Endodermal cell (in vitro differentiated cells): Measurements from ENCODE around the gene TLE5. TPM values are rescaled to one million over a fixed set of nuclear protein-coding genes. Genes with fewer than 3 reads are reported as not detected.

Source experiments
- DNase-seq: peaks from one replicate; pipeline ENCODE4 v3.0.0-alpha.2; 2017
- H3K27ac ChIP-seq: 2 replicates; pipeline ENCODE4 v1.5.1; 2013; ENCODE audit warnings: mild to moderate bottlenecking, low read depth, low read length, moderate library complexity
- H3K27me3 ChIP-seq: 2 replicates; pipeline ENCODE4 v1.6.1; 2013; ENCODE audit warnings: mild to moderate bottlenecking, low read length, moderate library complexity; ENCODE audit not compliant: insufficient read depth, control insufficient read depth, poor library complexity, severe bottlenecking
- H3K36me3 ChIP-seq: 2 replicates; pipeline ENCODE4 v1.7.0; 2013; ENCODE audit warnings: mild to moderate bottlenecking, low read length, moderate library complexity; ENCODE audit not compliant: control insufficient read depth, insufficient read depth
- H3K4me1 ChIP-seq: one replicate; pipeline ENCODE4 v1.7.0; 2013; ENCODE audit warnings: low read length; ENCODE audit not compliant: control insufficient read depth, insufficient read depth
- H3K4me3 ChIP-seq: 2 replicates; pipeline ENCODE4 v1.5.1; 2013; ENCODE audit warnings: mild to moderate bottlenecking, low read length, moderate library complexity
- H3K9ac ChIP-seq: 2 replicates; pipeline ENCODE4 v1.6.1; 2013; ENCODE audit warnings: mild to moderate bottlenecking, low read length, moderate library complexity; ENCODE audit not compliant: poor library complexity, severe bottlenecking; ENCODE audit errors: extremely low read depth
- H3K9me3 ChIP-seq: 2 replicates; pipeline ENCODE4 v1.6.1; 2013; ENCODE audit warnings: mild to moderate bottlenecking, low read length, moderate library complexity; ENCODE audit not compliant: control insufficient read depth
- H3K27ac Mint-ChIP-seq: 2 replicates; pipeline ENCODE4 v1.8.0; 2020; ENCODE audit warnings: mixed read lengths
- H3K27me3 Mint-ChIP-seq: 2 replicates; pipeline ENCODE4 v1.8.0; 2021; ENCODE audit warnings: mild to moderate bottlenecking, mixed read lengths; ENCODE audit not compliant: insufficient read depth
- H3K36me3 Mint-ChIP-seq: 2 replicates; pipeline ENCODE4 v1.8.0; 2020; ENCODE audit warnings: low read depth, mixed read lengths
- H3K4me1 Mint-ChIP-seq: 2 replicates; pipeline ENCODE4 v1.8.0; 2020; ENCODE audit warnings: mixed read lengths
- H3K4me3 Mint-ChIP-seq: 2 replicates; pipeline ENCODE4 v1.8.0; 2020; ENCODE audit warnings: mild to moderate bottlenecking, moderate library complexity, mixed read lengths
- H3K9me3 Mint-ChIP-seq: 2 replicates; pipeline ENCODE4 v1.8.0; 2020; ENCODE audit warnings: mild to moderate bottlenecking, mixed read lengths
- CTCF ChIP-seq: fragments of 200-600 bp; sonication (generic); conservative IDR thresholded peaks from 2 replicates; pipeline ENCODE4 v1.5.0; 2021; ENCODE audit warnings: antibody characterized with exemption, mild to moderate bottlenecking
- WGBS, 2 experiments: methylation state at CpG; one replicate each; pipeline versions ENCODE4 v1.1.5 to v1.1.7; 2013; ENCODE audit warnings: missing lambda C conversion rate in 2 of 2, mixed read lengths in 1 of 2; ENCODE audit not compliant: insufficient coverage in 1 of 2, insufficient read length in 1 of 2; 5-methylcytosine and 5-hydroxymethylcytosine counted together
- total RNA-seq, 2 donors: library from RNA; stranded (reverse); fragmentation: NEBNext Ultra II Directional in 1 of 2; extraction: Animal tissue kit (Norgen Biotek cat#: 25700) in 1 of 2; gene quantifications; 2 replicates in 1 of 2; 3 replicates in 1 of 2; pipeline ENCODE4 v1.2.1, GENCODE V29; 2021

The TLE5 gene
- total RNA-seq, 2 donors from 2014 or later, result 488 to 575 TPM

- no peak for TF ChIP-seq CTCF
- Histone ChIP-seq H3K27ac (peak overlapping the region; percentile 6), H3K4me1 (no peaks in the 10 kb centered on the region), H3K9ac (peak overlapping the region; percentile 85), H3K36me3 (no peaks in the 10 kb centered on the region), H3K9me3 (no peaks in the 10 kb centered on the region), H3K27me3 (peaks cover 11% of the 10 kb centered on the region), H3K4me3 (peak overlapping the region; percentile 85)
- peaks cover 26% of the 10 kb centered on the region for H3K4me1 Mint-ChIP-seq
- H3K4me3 Mint-ChIP-seq, result peak overlapping the region; percentile 66
- peaks cover 52% of the 10 kb centered on the region for H3K27me3 Mint-ChIP-seq
- WGBS, 2 experiments, result 11 to 12% methylated on average over 6 to 23 of the region's 28 CpGs
- no peaks in the 10 kb centered on the region for H3K36me3 Mint-ChIP-seq
- no peaks in the 10 kb centered on the region for H3K9me3 Mint-ChIP-seq
- no peak for DNase-seq
- peak overlapping the region; percentile 98 for H3K27ac Mint-ChIP-seq
Measured at GRCh38 chr19:3034656-3035541, 27.4 kb downstream of the TLE5 start.

DNA sequence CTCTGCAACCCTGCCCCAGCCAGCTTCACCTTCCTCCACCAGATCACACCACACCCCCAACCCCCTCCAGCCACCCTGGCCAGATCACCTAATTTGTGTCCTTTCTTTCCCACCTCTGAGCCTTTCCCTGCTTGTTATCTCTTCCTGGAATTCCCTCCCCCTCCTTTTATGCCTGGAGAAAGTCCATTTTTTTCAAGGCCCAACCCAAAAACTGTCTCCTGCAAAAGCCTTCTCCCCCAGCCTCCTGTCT is 28.0 kb downstream of the TLE5 start:
- Histone ChIP-seq H3K36me3 (no peaks in the 10 kb centered on the region), H3K27me3 (peaks cover 15% of the 10 kb centered on the region), H3K4me3 (peak overlapping the region; percentile 85), H3K4me1 (no peaks in the 10 kb centered on the region), H3K27ac (no peak overlapping the region), H3K9ac (peak overlapping the region; percentile 85), H3K9me3 (no peaks in the 10 kb centered on the region)
- no peak for DNase-seq
- H3K4me3 Mint-ChIP-seq, result peak overlapping the region; percentile 66
- H3K36me3 Mint-ChIP-seq, result no peaks in the 10 kb centered on the region
- H3K4me1 Mint-ChIP-seq, result peaks cover 21% of the 10 kb centered on the region
- no peaks in the 10 kb centered on the region for H3K9me3 Mint-ChIP-seq
- H3K27me3 Mint-ChIP-seq, result peaks cover 52% of the 10 kb centered on the region
- no peak for TF ChIP-seq CTCF
- H3K27ac Mint-ChIP-seq, result peak overlapping the region; percentile 98

GRCh38 chr19:3033595-3034405 is 28.5 kb downstream of the TLE5 start:
- Mint-ChIP-seq H3K27ac (peak overlapping the region; percentile 98), H3K27me3 (peaks cover 47% of the 10 kb centered on the region), H3K4me1 (peaks cover 20% of the 10 kb centered on the region), H3K9me3 (no peaks in the 10 kb centered on the region), H3K4me3 (peak overlapping the region; percentile 66), H3K36me3 (no peaks in the 10 kb centered on the region)
- DNase-seq, result no peak
- Histone ChIP-seq H3K9ac (peak overlapping the region; percentile 85), H3K27ac (no peak overlapping the region), H3K27me3 (peaks cover 15% of the 10 kb centered on the region), H3K9me3 (no peaks in the 10 kb centered on the region), H3K4me3 (no peak overlapping the region), H3K36me3 (no peaks in the 10 kb centered on the region), H3K4me1 (no peaks in the 10 kb centered on the region)
- WGBS, 2 experiments, result 69 to 74% methylated on average over 5 to 11 of the region's 11 CpGs
- no peak for TF ChIP-seq CTCF
